SK-N-SH (cell line): ENCODE data around the gene CABP4.

Experiments used
- EZH2phosphoT487 ChIP-seq: fragments of 200-600 bp; sonication (generic); IDR thresholded peaks from 2 replicates; pipeline ENCODE4 v1.6.1; 2017; ENCODE audit warnings: low read depth, mixed run types, mild to moderate bottlenecking, antibody characterized with exemption, moderate library complexity, borderline replicate concordance
- FOXM1 ChIP-seq: IDR thresholded peaks from 2 replicates; pipeline ENCODE4 v1.4.0; 2012; ENCODE audit warnings: low read depth, mild to moderate bottlenecking
- GATA2 ChIP-seq: sonication (generic); formaldehyde crosslinking; IDR thresholded peaks from 2 replicates; pipeline ENCODE4 v1.5.0; 2020; ENCODE audit warnings: mild to moderate bottlenecking, missing genetic modification reagents
- NRF1 ChIP-seq: IDR thresholded peaks from 2 replicates; pipeline ENCODE4 v1.6.1; 2012; ENCODE audit warnings: low read depth, mild to moderate bottlenecking, low read length
- PBX3 ChIP-seq: IDR thresholded peaks from 2 replicates; pipeline ENCODE4; 2012
- POLR2AphosphoS5 ChIP-seq: IDR thresholded peaks from 2 replicates; pipeline ENCODE4 v1.6.1; 2012; ENCODE audit warnings: low read depth, low read length
- RAD21 ChIP-seq: IDR thresholded peaks from 2 replicates; pipeline ENCODE4 v1.6.1; 2012; ENCODE audit warnings: mild to moderate bottlenecking, low read length
- TAF1 ChIP-seq: IDR thresholded peaks from 2 replicates; pipeline ENCODE4 v1.6.1; 2012; ENCODE audit warnings: low read depth, mild to moderate bottlenecking, low read length, moderate library complexity, borderline replicate concordance
- TEAD4 ChIP-seq: IDR thresholded peaks from 2 replicates; pipeline ENCODE4 v1.4.0; 2012; ENCODE audit warnings: mild to moderate bottlenecking, borderline replicate concordance; ENCODE audit not compliant: insufficient read depth
- USF1 ChIP-seq: IDR thresholded peaks from 2 replicates; pipeline ENCODE4 v1.4.0; 2012; ENCODE audit warnings: low read depth, borderline replicate concordance
- TF ChIP-seq, protein P1 (sequence below): fragments of 200-600 bp; sonication (generic); IDR thresholded peaks from 2 replicates; pipeline ENCODE4 v1.6.1; 2017; ENCODE audit warnings: antibody characterized with exemption, mild to moderate bottlenecking, moderate library complexity
- TF ChIP-seq, protein P2 (sequence below): fragments of 150-350 bp; IDR thresholded peaks from 2 replicates; pipeline ENCODE4 v1.6.1; 2017; ENCODE audit warnings: antibody characterized with exemption, low read length, low read depth, borderline replicate concordance

DNA sequence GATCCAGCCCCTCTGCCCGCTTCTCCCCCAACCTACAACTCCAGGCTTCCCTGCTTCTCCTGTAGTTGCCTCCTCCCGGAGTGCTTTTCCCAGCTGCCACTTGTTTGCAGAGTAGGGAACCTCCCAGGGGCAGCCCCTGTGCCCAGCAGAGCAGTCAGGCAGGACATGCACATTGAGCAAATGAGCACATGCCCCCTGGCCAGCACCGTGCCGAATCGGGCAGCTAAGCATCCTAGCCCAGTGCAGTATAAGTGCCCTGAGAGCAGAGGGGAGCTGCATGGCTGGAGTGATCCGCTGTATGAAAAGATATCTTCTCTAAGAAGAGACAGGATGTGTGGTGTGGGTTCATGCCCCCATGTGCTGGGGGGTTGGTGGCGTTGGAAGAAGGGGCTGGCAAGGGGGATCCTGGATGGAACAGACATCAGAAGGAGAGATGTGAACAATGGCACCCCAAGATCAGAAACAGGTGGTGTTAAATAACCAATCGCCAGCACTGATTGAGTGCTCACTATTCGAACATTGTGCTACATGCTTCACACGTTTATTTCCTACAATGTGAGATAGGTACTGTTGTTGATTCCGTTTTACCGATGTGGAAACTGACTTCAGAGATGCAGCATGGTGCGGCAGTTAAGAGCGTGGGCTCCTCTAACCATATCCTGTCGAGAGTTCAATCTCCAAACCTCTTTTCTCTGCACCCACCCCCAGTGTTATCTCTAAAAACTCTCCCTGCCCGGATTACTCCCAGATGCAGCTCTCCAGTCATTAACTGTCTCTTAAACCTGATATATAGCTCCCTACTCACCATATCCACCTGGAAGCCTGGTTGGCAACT, 28.9 kb downstream of the CABP4 start:
- TF ChIP-seq TAF1: no peak
- TF ChIP-seq, protein P1, sequence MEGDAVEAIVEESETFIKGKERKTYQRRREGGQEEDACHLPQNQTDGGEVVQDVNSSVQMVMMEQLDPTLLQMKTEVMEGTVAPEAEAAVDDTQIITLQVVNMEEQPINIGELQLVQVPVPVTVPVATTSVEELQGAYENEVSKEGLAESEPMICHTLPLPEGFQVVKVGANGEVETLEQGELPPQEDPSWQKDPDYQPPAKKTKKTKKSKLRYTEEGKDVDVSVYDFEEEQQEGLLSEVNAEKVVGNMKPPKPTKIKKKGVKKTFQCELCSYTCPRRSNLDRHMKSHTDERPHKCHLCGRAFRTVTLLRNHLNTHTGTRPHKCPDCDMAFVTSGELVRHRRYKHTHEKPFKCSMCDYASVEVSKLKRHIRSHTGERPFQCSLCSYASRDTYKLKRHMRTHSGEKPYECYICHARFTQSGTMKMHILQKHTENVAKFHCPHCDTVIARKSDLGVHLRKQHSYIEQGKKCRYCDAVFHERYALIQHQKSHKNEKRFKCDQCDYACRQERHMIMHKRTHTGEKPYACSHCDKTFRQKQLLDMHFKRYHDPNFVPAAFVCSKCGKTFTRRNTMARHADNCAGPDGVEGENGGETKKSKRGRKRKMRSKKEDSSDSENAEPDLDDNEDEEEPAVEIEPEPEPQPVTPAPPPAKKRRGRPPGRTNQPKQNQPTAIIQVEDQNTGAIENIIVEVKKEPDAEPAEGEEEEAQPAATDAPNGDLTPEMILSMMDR: no peak
- TF ChIP-seq POLR2AphosphoS5: no peak
- TF ChIP-seq, protein P2, sequence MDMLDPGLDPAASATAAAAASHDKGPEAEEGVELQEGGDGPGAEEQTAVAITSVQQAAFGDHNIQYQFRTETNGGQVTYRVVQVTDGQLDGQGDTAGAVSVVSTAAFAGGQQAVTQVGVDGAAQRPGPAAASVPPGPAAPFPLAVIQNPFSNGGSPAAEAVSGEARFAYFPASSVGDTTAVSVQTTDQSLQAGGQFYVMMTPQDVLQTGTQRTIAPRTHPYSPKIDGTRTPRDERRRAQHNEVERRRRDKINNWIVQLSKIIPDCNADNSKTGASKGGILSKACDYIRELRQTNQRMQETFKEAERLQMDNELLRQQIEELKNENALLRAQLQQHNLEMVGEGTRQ: no peak
- no peak for TF ChIP-seq EZH2phosphoT487
- TF ChIP-seq NRF1: no peak
- TF ChIP-seq FOXM1: no peak
- TF ChIP-seq RAD21: no peak
- TF ChIP-seq GATA2: no peak
- no peak for TF ChIP-seq USF1
- no peak for TF ChIP-seq TEAD4
- TF ChIP-seq PBX3: no peak
